ENCODE data around the gene UTY.

The UTY gene

DNA sequence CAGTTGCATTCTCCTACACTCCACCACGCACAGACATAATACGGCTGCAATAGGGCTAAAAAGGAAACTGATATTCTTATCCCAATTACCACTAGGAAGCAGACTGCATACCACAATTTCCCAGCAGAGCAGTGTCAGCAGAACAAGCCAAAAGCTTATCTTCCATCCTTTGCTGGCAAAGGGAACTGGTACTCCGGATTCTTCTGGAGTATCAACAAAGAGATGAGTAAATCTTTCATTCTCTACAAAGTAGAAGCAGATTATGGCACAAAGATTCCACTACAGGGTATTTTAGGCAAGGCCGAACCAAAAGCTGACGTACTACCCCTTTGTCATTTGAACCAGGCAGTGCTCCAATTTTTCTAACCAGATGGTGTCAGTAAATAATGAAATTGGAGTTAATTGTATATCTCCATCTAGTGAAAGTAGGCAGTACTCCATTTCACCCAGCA lies 56.5 kb downstream of the UTY start:
- H3K4me3 ChIP-seq (ENCODE audit: low read length): no peak overlapping the region
- DNase-seq (ENCODE audit: low read depth, low spot score): no peak

DNA sequence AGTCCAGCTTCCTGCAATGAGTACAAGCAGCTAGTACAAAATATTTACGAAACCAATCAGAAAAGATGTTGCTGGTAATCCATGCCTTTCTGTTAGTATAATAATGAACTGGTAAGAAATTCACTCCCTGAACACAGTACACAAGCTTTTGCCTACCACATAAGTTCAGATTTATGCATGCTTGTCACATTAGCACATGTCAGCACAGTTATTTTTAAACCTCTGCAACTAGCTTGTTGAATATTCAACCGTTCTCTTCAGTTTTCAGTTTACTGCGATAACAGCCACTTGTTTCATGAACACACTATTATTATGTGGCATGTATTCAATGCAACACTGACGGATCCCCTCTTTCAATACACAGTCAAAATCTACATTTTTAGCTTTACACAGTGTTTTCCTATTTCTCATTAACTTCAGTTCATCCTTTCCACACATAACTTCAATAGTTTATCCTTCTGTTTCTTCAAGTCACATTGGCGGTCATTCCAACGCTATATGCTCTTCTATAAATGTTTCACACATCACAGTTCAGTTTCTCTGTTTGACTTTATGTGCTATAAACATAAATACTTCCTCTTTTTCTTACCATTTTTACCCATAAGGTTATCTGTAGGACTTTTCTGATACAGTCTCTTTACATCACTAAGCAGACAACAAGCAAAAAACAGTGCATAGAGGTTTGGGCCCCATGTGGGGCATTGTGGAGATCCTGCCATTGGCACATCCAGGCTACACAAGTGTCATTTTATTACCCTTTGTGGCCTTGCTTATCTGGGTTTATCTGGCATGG lies 62.8 kb downstream of the UTY start:
- no peak overlapping the region for H3K4me3 ChIP-seq (ENCODE audit: low read length)
- DNase-seq (ENCODE audit: low read depth, low spot score): no peak

DNA sequence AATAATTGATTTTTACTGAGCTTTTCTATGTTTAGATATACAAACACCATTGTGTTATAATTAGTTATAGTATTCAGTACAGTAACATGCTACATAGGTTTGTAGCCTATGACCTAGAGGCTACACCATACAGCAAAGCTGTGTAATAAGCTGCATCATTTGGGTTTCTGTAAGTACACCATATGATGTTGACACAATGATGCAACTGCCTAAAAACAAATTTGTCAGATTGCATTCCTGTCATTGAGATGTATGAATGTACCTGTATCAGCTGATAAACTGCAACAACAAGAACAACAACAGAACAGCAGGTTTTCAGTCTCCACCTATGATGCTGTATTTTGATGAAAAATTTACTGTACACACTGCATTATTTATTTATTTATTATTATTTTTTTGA lies 64.3 kb downstream of the UTY start:
- H3K4me3 ChIP-seq (ENCODE audit: low read length): no peak overlapping the region
- DNase-seq (ENCODE audit: low read depth, low spot score): no peak

DNA sequence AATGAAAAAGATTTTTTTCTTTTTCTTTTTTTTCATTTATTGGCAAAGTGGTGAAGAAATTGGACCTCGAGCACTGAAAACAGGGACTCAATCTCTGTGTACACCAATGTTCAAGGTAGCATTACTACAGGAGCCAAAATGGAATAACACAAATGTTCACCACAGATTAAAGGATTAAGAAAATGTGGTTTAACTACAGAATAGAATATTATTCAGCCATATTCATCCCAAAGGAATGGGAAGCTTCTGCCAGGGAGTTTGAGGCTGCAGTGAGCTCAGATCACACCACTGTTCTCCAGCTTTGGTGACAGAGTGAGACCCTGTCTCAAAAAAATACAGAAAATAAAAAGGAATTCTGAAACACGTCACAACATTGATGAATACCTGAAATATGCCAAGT lies 81.0 kb downstream of the UTY start:
- no peak overlapping the region for H3K4me3 ChIP-seq (ENCODE audit: low read length)
- DNase-seq (ENCODE audit: low read depth, low spot score): no peak

DNA sequence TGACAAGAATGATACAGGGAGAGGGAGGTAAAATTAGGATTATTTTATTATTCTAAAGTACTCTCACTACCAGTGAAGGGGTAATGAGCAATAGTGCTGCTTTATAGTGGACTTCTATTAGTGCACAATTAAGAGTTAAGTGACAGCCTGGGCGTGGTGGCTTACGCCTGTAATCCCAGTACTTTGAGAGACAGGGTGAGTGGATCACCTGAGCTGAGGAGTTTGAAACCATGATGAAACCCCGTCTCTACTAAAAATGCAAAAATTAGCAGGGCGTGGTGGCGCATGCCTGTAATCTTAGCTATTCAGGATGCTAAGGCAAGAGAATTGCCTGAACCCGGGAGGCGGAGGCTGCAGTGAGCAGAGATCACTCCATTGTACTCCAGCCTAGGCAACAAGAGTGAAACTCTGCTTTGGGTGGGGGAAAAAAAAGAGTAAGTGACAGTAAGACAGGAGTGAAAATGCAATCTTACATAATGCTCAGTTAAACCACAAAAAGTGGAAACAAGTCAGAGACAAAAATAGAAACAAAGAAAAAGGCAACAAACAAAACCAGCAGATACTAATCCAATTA lies 98.6 kb downstream of the UTY start:
- no peak overlapping the region for H3K4me3 ChIP-seq (ENCODE audit: low read length)
- no peak for DNase-seq (ENCODE audit: low read depth, low spot score)

DNA sequence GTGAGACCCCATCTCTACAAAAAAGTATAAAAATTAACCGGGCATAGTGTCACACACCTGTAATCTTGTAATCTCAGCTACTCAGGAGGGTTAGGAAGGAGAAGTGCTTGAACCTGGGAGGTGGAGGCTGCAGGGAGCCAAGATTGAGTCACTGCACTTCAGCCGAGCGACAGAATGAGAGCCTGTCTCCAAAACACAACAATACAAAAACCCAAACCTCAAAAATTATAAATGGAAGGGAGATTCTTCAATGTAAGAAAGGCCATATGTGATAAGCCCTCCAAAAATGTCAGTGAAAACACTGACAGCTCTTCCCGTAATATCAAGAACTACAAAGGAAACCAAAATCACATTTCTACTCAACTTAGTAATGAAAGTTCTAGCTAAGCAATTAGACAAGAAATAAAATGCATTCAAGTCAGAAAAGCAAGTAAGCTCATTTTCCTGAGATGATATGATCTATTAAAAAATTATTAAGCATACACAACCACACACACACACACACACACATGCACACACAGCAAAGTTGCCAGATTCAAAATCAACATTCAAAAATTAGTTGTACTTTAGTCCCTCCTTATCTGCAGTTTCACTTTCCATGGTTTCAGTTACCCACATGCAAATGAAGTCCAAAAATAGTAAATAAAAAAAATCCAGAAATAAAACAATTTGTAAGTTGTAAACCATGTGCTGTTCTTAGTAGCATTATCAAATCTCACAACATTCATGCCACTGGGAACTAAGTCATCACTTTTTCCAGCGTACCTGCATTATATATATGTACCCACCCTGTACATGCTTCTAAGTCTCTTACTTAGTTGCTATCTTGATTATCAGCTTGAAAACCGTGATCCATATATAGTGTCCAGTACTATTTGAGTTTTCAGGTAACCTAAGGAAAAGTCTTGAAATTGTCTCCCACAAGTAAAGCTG lies 108.7 kb downstream of the UTY start:
- DNase-seq (ENCODE audit: low read depth, low spot score): no peak
- H3K4me3 ChIP-seq (ENCODE audit: low read length): no peak overlapping the region

DNA sequence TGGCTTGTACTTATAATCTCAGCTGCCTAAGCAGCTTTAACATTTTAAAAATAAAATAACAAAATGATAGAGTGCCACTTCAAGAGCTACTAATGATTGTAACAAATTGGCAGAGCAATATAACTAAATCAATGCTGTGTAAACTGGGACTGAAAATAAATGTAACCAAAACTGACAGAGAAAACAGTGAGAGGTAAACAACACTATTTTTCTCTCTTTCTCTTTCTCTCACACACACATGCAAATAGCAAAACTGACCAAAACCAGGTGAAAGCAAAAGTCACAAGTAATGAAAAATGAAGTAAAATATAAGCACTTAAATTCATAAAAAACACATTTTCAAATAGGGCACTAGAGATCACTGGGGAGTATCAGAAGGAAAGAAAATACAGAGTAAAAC lies 109.6 kb downstream of the UTY start:
- no peak overlapping the region for H3K4me3 ChIP-seq (ENCODE audit: low read length)
- DNase-seq (ENCODE audit: low read depth, low spot score): no peak

DNA sequence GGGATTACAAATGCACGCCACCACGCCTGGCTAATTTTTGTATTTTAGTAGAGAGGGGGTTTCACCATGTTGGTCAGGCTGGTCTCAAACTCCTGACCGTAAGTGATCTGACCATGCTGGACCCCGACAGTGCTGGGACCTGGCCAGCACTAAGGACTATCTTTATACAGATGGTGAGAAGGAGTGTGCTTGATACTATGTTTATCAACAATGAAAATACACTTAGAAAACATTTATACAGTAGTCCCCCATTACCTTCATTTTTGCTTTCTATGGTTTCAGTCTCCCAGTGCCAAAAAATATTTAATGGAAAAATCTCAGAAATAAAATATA lies 111.4 kb downstream of the UTY start:
- DNase-seq (ENCODE audit: low read depth, low spot score): no peak
- no peak overlapping the region for H3K4me3 ChIP-seq (ENCODE audit: low read length)

DNA sequence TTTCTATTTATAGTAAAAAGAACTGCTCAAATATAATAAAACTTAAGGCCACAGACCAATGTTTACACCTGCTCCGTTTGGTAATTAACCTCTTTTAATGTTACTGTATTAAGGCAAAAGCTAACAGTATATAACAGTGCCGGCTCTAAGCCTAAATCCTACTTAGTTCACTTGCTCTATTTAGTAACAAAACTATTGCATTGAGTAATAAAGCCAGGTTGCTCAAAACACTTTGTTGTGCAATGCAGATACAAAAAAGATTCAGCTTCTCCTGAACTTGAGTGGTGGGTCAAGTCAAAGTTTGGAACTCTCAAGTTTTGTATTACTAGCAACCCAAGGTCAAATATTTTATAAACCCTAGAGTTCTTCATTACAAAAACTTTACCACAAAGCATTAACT lies 116.2 kb downstream of the UTY start:
- no peak overlapping the region for H3K4me3 ChIP-seq (ENCODE audit: low read length)
- no peak for DNase-seq (ENCODE audit: low read depth, low spot score)

DNA sequence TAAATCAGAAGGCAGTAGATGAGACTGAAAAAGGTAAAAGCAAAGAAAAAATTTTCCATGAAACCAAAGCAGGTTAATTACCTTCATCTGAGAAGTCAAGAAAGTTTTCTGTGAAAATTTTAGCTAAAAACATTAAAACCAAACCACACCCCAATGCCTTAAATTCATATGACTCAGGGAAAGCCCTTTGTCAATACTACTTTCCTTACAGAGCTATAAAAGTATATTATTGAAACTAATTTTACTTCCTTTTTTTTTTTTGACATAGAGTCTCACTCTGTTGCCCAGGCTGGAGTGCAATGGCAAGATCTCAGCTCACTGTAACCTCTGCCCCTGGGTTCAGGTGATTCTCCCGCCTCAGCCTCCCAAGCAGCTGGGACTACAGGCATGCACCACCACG lies 117.2 kb downstream of the UTY start:
- DNase-seq (ENCODE audit: low read depth, low spot score): no peak
- H3K4me3 ChIP-seq (ENCODE audit: low read length): no peak overlapping the region

DNA sequence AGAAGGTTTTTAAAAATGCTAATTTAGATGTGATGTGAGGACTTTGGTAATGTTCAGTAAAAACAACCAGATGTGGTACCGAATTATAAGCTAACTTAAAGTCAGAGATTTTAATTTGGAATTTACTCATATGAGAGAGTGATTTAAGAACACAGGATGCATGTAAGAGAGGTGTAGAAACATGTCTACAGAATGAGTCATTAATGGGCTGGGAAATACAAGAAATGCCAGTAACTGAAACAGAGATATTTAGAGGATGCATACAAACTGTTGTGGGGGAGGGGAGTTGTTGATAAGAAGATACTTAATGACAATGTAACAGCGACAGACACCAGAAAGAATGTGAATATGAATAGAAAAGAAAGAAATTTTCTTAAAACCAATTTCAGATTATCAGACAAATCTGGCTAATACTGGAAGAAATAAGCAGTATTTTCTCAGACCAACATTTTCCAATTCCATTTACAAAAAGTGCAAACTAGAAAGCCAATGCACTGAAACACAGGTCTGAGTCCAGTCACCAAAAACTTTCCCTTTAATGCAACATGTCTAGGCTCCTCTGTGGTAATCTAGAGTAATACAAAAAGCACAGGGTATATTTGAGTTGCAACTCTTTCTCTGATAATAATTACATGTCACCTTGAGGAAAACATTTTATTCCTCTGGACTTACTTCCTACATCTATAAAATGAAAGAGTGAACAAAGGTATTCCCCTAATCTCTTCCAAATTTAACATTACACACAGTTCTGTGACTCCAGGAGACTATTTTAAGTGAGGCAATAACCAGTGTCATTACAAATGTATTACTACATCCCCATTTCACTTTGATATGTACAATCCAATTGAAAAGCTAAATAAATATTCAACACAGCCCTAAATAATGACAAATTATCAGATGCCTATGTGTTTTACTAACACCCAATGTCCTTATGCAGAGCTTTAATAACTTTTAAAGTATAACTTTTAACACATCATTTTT lies 117.9 kb downstream of the UTY start:
- no peak for DNase-seq (ENCODE audit: low read depth, low spot score)

DNA sequence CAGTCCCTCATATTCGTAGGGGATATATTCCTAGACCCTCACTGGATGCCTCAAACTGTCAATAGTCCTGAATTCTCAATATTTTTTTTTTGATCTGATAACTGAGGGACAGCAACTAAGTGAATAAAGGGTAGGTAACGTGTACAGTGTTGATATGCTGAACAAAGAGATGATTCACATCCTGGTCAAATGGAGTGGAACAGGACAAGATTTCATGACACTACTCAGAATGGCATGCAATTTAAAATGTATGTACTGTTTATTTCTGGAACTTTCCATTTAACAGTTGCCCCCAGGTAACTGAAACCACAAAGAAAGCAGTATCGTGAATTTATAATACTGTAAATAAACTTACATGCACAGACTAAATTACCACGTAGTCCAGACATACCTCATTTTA lies 128.4 kb downstream of the UTY start:
- no peak for DNase-seq (ENCODE audit: low read depth, low spot score)
- no peak overlapping the region for H3K4me3 ChIP-seq (ENCODE audit: low read length)

More for the DNA sequence above, 117.9 kb downstream of the UTY start:
- no peak overlapping the region for H3K4me3 ChIP-seq (ENCODE audit: low read length)

DNA sequence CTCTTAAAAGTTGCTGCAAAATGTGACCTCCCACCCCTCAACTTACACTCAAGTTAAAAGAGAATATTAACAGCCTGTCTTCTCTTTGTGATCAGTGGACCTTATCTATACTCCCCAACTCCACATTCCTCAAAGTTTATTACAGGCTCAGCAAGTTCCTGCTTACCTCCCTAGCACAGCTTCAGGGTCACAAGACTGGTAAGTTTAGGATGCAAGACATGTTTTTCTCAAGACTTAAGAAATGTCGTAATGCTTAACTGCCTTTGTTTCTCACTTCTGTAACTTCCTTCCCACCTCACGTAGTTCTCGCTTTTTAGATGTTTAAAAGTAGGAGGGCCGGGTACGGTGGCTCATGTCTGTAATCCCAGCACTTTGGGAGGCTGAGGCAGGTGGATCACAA lies 132.7 kb downstream of the UTY start:
- no peak for DNase-seq (ENCODE audit: low read depth, low spot score)
- H3K4me3 ChIP-seq (ENCODE audit: low read length): no peak overlapping the region

DNA sequence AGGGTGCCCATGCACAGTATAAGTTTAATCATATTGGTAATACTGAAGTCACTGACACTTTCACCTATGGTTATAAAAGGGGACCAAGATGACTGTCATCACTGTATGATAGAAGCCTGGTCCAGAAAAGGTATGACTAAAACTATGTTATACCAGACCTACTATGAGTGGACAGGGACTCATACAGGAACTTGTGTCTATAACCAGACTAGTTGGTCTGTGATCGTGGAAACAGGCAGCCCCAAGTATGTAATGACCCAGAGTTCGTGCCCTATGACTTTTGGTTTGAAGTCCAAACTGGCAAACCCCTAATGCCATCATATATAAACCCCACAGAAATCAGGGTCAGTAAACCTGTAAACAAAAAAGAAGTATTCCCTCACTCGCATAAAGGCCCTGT lies 134.3 kb downstream of the UTY start:
- DNase-seq (ENCODE audit: low read depth, low spot score): no peak

DNA sequence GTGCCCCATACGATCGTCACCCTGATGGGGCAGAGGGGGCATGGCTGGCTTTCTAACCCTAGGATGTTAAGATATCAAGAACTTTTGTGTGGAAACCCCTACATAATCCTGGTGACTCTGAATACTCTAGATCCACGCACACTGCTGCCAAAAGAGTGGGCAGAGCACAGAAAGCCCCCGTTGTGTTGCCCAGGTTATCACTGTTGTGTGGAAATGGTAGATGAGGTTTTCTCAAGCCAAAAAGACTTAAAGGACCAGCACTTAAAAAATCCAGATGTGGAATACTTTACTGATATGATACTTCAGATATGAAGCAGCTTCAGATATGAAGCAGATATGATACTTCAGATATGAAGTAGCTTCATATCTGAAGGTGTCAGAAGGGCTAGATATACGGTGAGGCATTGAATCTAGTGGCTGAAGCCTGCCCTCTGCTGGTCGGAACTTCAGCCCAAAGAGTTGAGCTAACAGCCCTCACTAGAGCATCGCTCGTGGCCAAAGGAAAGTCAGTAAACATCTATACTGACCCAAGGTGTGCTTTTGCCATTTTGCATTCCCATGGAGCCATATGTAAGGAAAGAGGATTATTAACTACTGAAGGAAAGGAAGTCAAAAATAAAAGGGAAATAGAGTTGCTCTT lies 136.4 kb downstream of the UTY start:
- H3K4me3 ChIP-seq (ENCODE audit: low read length): no peak overlapping the region
- DNase-seq (ENCODE audit: low read depth, low spot score): peak; percentile 10

More for the DNA sequence above, 134.3 kb downstream of the UTY start:
- H3K4me3 ChIP-seq (ENCODE audit: low read length): no peak overlapping the region

DNA sequence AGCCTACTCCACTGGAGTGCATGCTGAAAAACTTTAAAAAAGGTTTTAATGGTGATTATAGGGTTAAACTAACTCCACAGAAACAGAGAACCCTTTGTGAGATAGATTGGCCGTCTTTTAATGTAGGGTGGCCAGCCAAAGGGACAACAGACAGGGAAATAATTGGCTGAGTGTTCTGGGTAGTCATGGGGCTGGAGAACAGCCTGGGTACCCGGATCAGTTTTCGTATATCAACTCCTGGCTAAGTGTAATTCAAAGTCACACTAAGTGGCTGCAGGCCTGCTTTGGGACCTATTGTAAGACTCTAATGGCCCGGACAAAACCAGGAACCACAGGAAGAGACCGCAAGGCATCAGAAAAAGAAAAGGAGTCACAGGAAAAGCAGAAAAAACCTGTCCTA lies 139.9 kb downstream of the UTY start:
- no peak for DNase-seq (ENCODE audit: low read depth, low spot score)
- no peak overlapping the region for H3K4me3 ChIP-seq (ENCODE audit: low read length)

DNA sequence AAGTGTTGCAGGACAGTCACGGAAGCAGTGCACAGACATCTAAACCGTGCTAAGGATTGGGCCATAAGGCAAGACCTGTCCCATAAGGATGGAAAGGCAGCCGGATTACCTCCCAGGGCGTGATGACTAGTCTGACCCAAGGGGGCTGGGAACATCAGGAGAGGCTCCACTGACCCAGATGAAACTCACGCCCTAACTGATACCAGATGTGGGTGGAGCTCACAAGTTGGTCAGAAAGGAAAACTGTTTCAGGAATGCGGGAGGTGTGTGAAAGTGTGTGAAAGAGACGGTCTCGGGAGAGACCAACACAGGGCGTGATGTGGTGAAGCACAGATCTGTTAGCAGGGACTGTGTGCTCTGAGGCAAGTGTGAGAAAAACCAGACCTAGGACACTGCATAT lies 140.5 kb downstream of the UTY start:
- DNase-seq (ENCODE audit: low read depth, low spot score): no peak
- H3K4me3 ChIP-seq (ENCODE audit: low read length): no peak overlapping the region

DNA sequence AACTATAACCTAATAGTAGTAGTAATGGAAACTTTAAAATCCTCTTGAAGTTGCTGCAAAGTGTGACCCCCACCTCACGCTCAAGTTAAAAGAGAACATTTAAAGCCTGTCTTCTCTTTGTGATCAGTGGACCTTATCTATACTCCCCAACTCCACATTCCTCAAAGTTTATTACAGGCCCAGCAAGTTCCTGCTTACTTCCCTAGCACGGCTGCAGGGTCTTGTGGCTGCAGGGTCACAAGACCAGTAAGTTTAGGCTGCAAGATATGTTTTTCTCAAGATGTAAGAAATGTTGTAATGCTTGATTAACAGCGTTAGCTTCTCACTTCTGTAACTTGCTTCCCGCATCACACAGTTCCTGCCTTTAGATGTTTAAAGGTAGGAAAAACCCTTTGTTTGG lies 141.1 kb downstream of the UTY start:
- DNase-seq (ENCODE audit: low read depth, low spot score): no peak
- H3K4me3 ChIP-seq (ENCODE audit: low read length): no peak overlapping the region

DNA sequence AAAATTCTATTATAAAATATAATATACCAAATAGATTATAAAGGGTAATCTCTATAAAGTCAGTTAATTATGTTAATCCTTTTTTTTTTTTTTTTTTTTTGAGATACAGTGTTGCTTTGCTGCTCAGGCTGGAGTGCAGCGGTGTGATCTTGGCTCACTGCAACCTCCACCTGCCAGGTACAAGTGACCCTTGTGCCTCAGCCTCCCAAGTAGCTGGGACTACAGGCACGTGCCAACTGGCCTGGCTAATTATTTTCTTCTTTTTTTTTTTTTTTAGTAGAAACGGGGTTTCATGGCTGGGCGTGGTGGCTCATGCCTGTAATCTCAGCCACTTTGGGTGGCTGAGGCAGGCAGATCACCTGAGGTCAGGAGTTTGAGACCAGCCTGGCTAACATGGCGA lies 141.9 kb downstream of the UTY start:
- H3K4me3 ChIP-seq (ENCODE audit: low read length): no peak overlapping the region
- DNase-seq (ENCODE audit: low read depth, low spot score): no peak

All from Jurkat, Clone E6-1 (cell line).